Measurements from ENCODE around the gene PPP2R2D.
"Not testable (repeated sequence)": the region's sequence is repeated elsewhere in the genome, so short reads cannot be mapped to it uniquely, and the experiment has no call there.

The PPP2R2D gene

GRCh38 chr10:131979336-131979735 lies 78.5 kb downstream of the PPP2R2D start:
- DNase-seq: no peak

- DNase-seq: no peak
Observed at GRCh38 chr10:131979821-131980270, 79.0 kb downstream of the PPP2R2D start.

GRCh38 chr10:131980321-131980720 lies 79.5 kb downstream of the PPP2R2D start:
- no peak for DNase-seq

GRCh38 chr10:131980761-131981428 lies 80.1 kb downstream of the PPP2R2D start:
- no peak for DNase-seq

GRCh38 chr10:131981429-131982184 lies 80.8 kb downstream of the PPP2R2D start, which contains the start of gene BNIP3:
Gene BNIP3, minus strand, starts transcription at chr10:131981923. Its CDS starts 117 bp downstream, at chr10:131981806.
- peak; percentile 95 for DNase-seq

GRCh38 chr10:131982185-131982756 lies 81.5 kb downstream of the PPP2R2D start:
- DNase-seq: no peak

GRCh38 chr10:131982796-131983195 lies 82.0 kb downstream of the PPP2R2D start:
- DNase-seq: no peak

- DNase-seq: peak; percentile 85
Observed at GRCh38 chr10:131983780-131984179, 83.0 kb downstream of the PPP2R2D start.

GRCh38 chr10:131986851-131987250 lies 86.0 kb downstream of the PPP2R2D start:
- not testable (repeated sequence) for DNase-seq

- DNase-seq: not testable (repeated sequence)
Observed at GRCh38 chr10:131987301-131987700, 86.5 kb downstream of the PPP2R2D start.

GRCh38 chr10:131987786-131988185 lies 87.0 kb downstream of the PPP2R2D start:
- not testable (repeated sequence) for DNase-seq

GRCh38 chr10:131991726-131992125 lies 90.9 kb downstream of the PPP2R2D start:
- DNase-seq: no peak

GRCh38 chr10:131993275-131993674 lies 92.5 kb downstream of the PPP2R2D start:
- no peak for DNase-seq

- DNase-seq: no peak
Observed at GRCh38 chr10:131994435-131994834, 93.6 kb downstream of the PPP2R2D start.

- DNase-seq: no peak
Observed at GRCh38 chr10:131996466-131997365, 95.9 kb downstream of the PPP2R2D start.

- peak; percentile 53 for DNase-seq
Observed at GRCh38 chr10:131997366-131998049, 96.7 kb downstream of the PPP2R2D start.

- no peak for DNase-seq
Observed at GRCh38 chr10:131998050-131998844, 97.4 kb downstream of the PPP2R2D start.

GRCh38 chr10:131998845-131999681 lies 98.3 kb downstream of the PPP2R2D start:
- DNase-seq: no peak

- DNase-seq: peak; percentile 25
Observed at GRCh38 chr10:132001238-132001972, 100.6 kb downstream of the PPP2R2D start.
